LNCAP (cell line): ENCODE measurements around the gene MN1.

Experiments
- CTCF ChIP-seq: fragments of 450-650 bp; IDR thresholded peaks from 2 replicates; pipeline ENCODE4 v1.5.1; 2017; ENCODE audit warnings: mild to moderate bottlenecking

MN1 gene

GRCh38 chr22:27791859-27792241 is 9.7 kb downstream of the MN1 start:
- TF ChIP-seq CTCF = no peak

- no peak for TF ChIP-seq CTCF
Measured at GRCh38 chr22:27791159-27791858, 10.2 kb downstream of the MN1 start.

- no peak for TF ChIP-seq CTCF
Measured at GRCh38 chr22:27790376-27791158, 11.0 kb downstream of the MN1 start.

GRCh38 chr22:27788500-27789288 is 12.9 kb downstream of the MN1 start:
- TF ChIP-seq CTCF = no peak

GRCh38 chr22:27786965-27787364 is 14.6 kb downstream of the MN1 start:
- TF ChIP-seq CTCF = no peak

- TF ChIP-seq CTCF = no peak
Measured at GRCh38 chr22:27786291-27786932, 15.1 kb downstream of the MN1 start.

GRCh38 chr22:27785831-27786230 is 15.7 kb downstream of the MN1 start:
- TF ChIP-seq CTCF = no peak
